IPS DF 6.9 (cell line): ENCODE results near the gene SLC25A34.

Experiments
- DNase-seq: peaks from one replicate; pipeline ENCODE4 v3.0.0-alpha.2; 2013; ENCODE audit warnings: low read depth, low spot score
- H3K27ac ChIP-seq: one replicate; pipeline ENCODE4 v1.5.1; 2013; ENCODE audit warnings: low read length, control low read depth
- H3K27me3 ChIP-seq: 2 replicates; pipeline ENCODE4 v1.6.1; 2013; ENCODE audit warnings: mild to moderate bottlenecking, low read length; ENCODE audit not compliant: control insufficient read depth, insufficient read depth
- H3K36me3 ChIP-seq: 2 replicates; pipeline ENCODE4 v1.6.1; 2013; ENCODE audit warnings: low read length; ENCODE audit not compliant: control insufficient read depth, insufficient read depth
- H3K4me1 ChIP-seq: 2 replicates; pipeline ENCODE4 v1.6.1; 2013; ENCODE audit warnings: low read length; ENCODE audit not compliant: control insufficient read depth, insufficient read depth
- H3K4me3 ChIP-seq: 2 replicates; pipeline ENCODE4 v1.5.1; 2013; ENCODE audit warnings: mild to moderate bottlenecking, low read length
- H3K9me3 ChIP-seq: 2 replicates; pipeline ENCODE4 v1.6.1; 2013; ENCODE audit warnings: low read length, inconsistent platforms; ENCODE audit not compliant: control insufficient read depth, insufficient read depth
- WGBS: extraction: QIAGEN DNeasy Blood & Tissue Kit; methylation state at CpG from one replicate; pipeline ENCODE4 v1.1.7; 2013; ENCODE audit warnings: mixed read lengths, missing lambda C conversion rate; ENCODE audit not compliant: insufficient read length, insufficient coverage; 5-methylcytosine and 5-hydroxymethylcytosine counted together

Gene SLC25A34

GRCh38 chr1:15761366-15762128, 25.5 kb downstream of the SLC25A34 start:
- peaks cover 6% of the 10 kb centered on the region for H3K4me1 ChIP-seq
- no peak for DNase-seq
- no CpG with 5 or more reads among the region's 8 CpGs for WGBS
- no peak overlapping the region for H3K27ac ChIP-seq
- H3K4me3 ChIP-seq, result no peak overlapping the region
- no peaks in the 10 kb centered on the region for H3K27me3 ChIP-seq
- H3K36me3 ChIP-seq, result peaks cover 19% of the 10 kb centered on the region
- no peaks in the 10 kb centered on the region for H3K9me3 ChIP-seq

GRCh38 chr1:15762546-15762945, 26.5 kb downstream of the SLC25A34 start:
- Histone ChIP-seq H3K36me3 (peaks cover 24% of the 10 kb centered on the region), H3K27me3 (no peaks in the 10 kb centered on the region), H3K9me3 (no peaks in the 10 kb centered on the region), H3K27ac (no peak overlapping the region), H3K4me1 (no peaks in the 10 kb centered on the region), H3K4me3 (no peak overlapping the region)
- WGBS, result no CpG with 5 or more reads among the region's 10 CpGs
- no peak for DNase-seq

- H3K9me3 ChIP-seq, result no peaks in the 10 kb centered on the region
Measured at GRCh38 chr1:15764269-15764764, 28.3 kb downstream of the SLC25A34 start.

GRCh38 chr1:15764890-15765289, 28.8 kb downstream of the SLC25A34 start:
- Histone ChIP-seq H3K4me1 (no peaks in the 10 kb centered on the region), H3K9me3 (no peaks in the 10 kb centered on the region), H3K4me3 (no peak overlapping the region), H3K36me3 (peaks cover 35% of the 10 kb centered on the region), H3K27ac (no peak overlapping the region), H3K27me3 (no peaks in the 10 kb centered on the region)
- no CpG with 5 or more reads among the region's 15 CpGs for WGBS
- no peak for DNase-seq

More at GRCh38 chr1:15764269-15764764, 28.3 kb downstream of the SLC25A34 start:
- Histone ChIP-seq H3K27ac (no peak overlapping the region), H3K36me3 (peaks cover 34% of the 10 kb centered on the region), H3K4me3 (no peak overlapping the region), H3K27me3 (no peaks in the 10 kb centered on the region), H3K4me1 (no peaks in the 10 kb centered on the region)
- no peak for DNase-seq
- WGBS, result no CpG with 5 or more reads among the region's 10 CpGs

GRCh38 chr1:15765495-15766194, 29.6 kb downstream of the SLC25A34 start:
- Histone ChIP-seq H3K36me3 (peaks cover 42% of the 10 kb centered on the region), H3K4me3 (no peak overlapping the region), H3K4me1 (no peaks in the 10 kb centered on the region), H3K27me3 (no peaks in the 10 kb centered on the region), H3K27ac (no peak overlapping the region), H3K9me3 (no peaks in the 10 kb centered on the region)
- DNase-seq, result no peak
- no CpG with 5 or more reads among the region's 20 CpGs for WGBS

- no peaks in the 10 kb centered on the region for H3K27me3 ChIP-seq
- H3K4me1 ChIP-seq, result no peaks in the 10 kb centered on the region
- H3K4me3 ChIP-seq, result no peak overlapping the region
- H3K27ac ChIP-seq, result no peak overlapping the region
- DNase-seq, result no peak
- H3K9me3 ChIP-seq, result no peaks in the 10 kb centered on the region
- no CpG with 5 or more reads among the region's 5 CpGs for whole genome bisulfite sequencing
- H3K36me3 ChIP-seq, result peaks cover 56% of the 10 kb centered on the region
Measured at GRCh38 chr1:15767941-15768340, 31.9 kb downstream of the SLC25A34 start.

GRCh38 chr1:15768388-15768787, 32.3 kb downstream of the SLC25A34 start:
- H3K27me3 ChIP-seq, result no peaks in the 10 kb centered on the region
- no peak overlapping the region for H3K4me3 ChIP-seq
- WGBS, result no CpG with 5 or more reads among the region's 7 CpGs
- no peak for DNase-seq
- H3K4me1 ChIP-seq, result no peaks in the 10 kb centered on the region
- peaks cover 56% of the 10 kb centered on the region for H3K36me3 ChIP-seq
- no peaks in the 10 kb centered on the region for H3K9me3 ChIP-seq
- H3K27ac ChIP-seq, result no peak overlapping the region

GRCh38 chr1:15770313-15770962, 34.4 kb downstream of the SLC25A34 start:
- Histone ChIP-seq H3K9me3 (no peaks in the 10 kb centered on the region), H3K27me3 (no peaks in the 10 kb centered on the region), H3K36me3 (peaks cover 50% of the 10 kb centered on the region), H3K4me3 (no peak overlapping the region), H3K4me1 (no peaks in the 10 kb centered on the region), H3K27ac (no peak overlapping the region)
- WGBS, result no CpG with 5 or more reads among the region's 14 CpGs
- no peak for DNase-seq

- H3K4me3 ChIP-seq, result no peak overlapping the region
- no peak overlapping the region for H3K27ac ChIP-seq
- H3K4me1 ChIP-seq, result no peaks in the 10 kb centered on the region
- H3K36me3 ChIP-seq, result peaks cover 52% of the 10 kb centered on the region
- no CpG with 5 or more reads among the region's 6 CpGs for WGBS
- H3K27me3 ChIP-seq, result no peaks in the 10 kb centered on the region
- DNase-seq, result no peak
- no peaks in the 10 kb centered on the region for H3K9me3 ChIP-seq
Measured at GRCh38 chr1:15771836-15772515, 35.9 kb downstream of the SLC25A34 start.

GRCh38 chr1:15775706-15776105, 39.6 kb downstream of the SLC25A34 start:
- H3K36me3 ChIP-seq, result peaks cover 40% of the 10 kb centered on the region
- no CpG with 5 or more reads among the region's 2 CpGs for WGBS
- no peaks in the 10 kb centered on the region for H3K4me1 ChIP-seq
- no peak overlapping the region for H3K27ac ChIP-seq
- H3K4me3 ChIP-seq, result no peak overlapping the region
- H3K27me3 ChIP-seq, result no peaks in the 10 kb centered on the region
- no peaks in the 10 kb centered on the region for H3K9me3 ChIP-seq
- no peak for DNase-seq
